Chondrocyte (in vitro differentiated cells): Measurements from ENCODE around the gene TJP2. TPM values are rescaled to one million over a fixed set of nuclear protein-coding genes. Genes with fewer than 3 reads are reported as not detected.

Source experiments
- DNase-seq: peaks from one replicate; pipeline ENCODE4 v3.0.0; 2021; ENCODE audit warnings: mixed read lengths, low spot score
- H3K27ac Mint-ChIP-seq: one replicate; pipeline ENCODE4 v1.8.0; 2021; ENCODE audit warnings: mild to moderate bottlenecking, moderate library complexity, mixed read lengths; ENCODE audit not compliant: unreplicated experiment
- H3K27me3 Mint-ChIP-seq: 2 replicates; pipeline ENCODE4 v1.8.0; 2021; ENCODE audit warnings: low read depth, mixed read lengths
- H3K36me3 Mint-ChIP-seq: 2 replicates; pipeline ENCODE4 v1.8.0; 2021; ENCODE audit warnings: low read depth, mixed read lengths
- H3K4me1 Mint-ChIP-seq: 2 replicates; pipeline ENCODE4 v1.8.0; 2021; ENCODE audit warnings: low read depth, mild to moderate bottlenecking, mixed read lengths
- H3K4me3 Mint-ChIP-seq: one replicate; pipeline ENCODE4 v1.8.0; 2021; ENCODE audit warnings: mild to moderate bottlenecking, moderate library complexity, mixed read lengths; ENCODE audit not compliant: unreplicated experiment
- H3K9me3 Mint-ChIP-seq: 2 replicates; pipeline ENCODE4 v1.8.0; 2021; ENCODE audit warnings: low read depth, mixed read lengths
- CTCF ChIP-seq: fragments of 200-600 bp; sonication (generic); IDR thresholded peaks from 2 replicates; pipeline ENCODE4 v1.5.0; 2021; ENCODE audit warnings: antibody characterized with exemption, mild to moderate bottlenecking, moderate library complexity
- total RNA-seq: library from RNA; stranded (reverse); gene quantifications from 3 replicates; pipeline ENCODE4 v1.2.1, GENCODE V29; 2021

The TJP2 gene
- total RNA-seq, 1 donor from 2014 or later, result 50.6 TPM

GRCh38 chr9:69272212-69272611, 98.1 kb downstream of the TJP2 start:
- Mint-ChIP-seq H3K27ac (no peak overlapping the region), H3K4me3 (no peak overlapping the region), H3K4me1 (peaks cover 10% of the 10 kb centered on the region), H3K36me3 (peaks cover 2% of the 10 kb centered on the region), H3K9me3 (peaks cover 13% of the 10 kb centered on the region), H3K27me3 (peaks cover 13% of the 10 kb centered on the region)
- DNase-seq, result no peak
- no peak for TF ChIP-seq CTCF

GRCh38 chr9:69273161-69273560, 99.1 kb downstream of the TJP2 start:
- Mint-ChIP-seq H3K4me1 (peaks cover 10% of the 10 kb centered on the region), H3K9me3 (peaks cover 13% of the 10 kb centered on the region), H3K36me3 (peaks cover 2% of the 10 kb centered on the region), H3K27ac (no peak overlapping the region), H3K27me3 (peaks cover 17% of the 10 kb centered on the region), H3K4me3 (no peak overlapping the region)
- no peak for DNase-seq
- no peak for TF ChIP-seq CTCF

GRCh38 chr9:69276775-69277174, 102.7 kb downstream of the TJP2 start:
- Mint-ChIP-seq H3K9me3 (peaks cover 8% of the 10 kb centered on the region), H3K27me3 (peaks cover 30% of the 10 kb centered on the region), H3K4me1 (peaks cover 10% of the 10 kb centered on the region), H3K4me3 (no peak overlapping the region), H3K27ac (peak overlapping the region; percentile 29), H3K36me3 (peaks cover 2% of the 10 kb centered on the region)
- DNase-seq, result no peak
- TF ChIP-seq CTCF, result no peak

- Mint-ChIP-seq H3K4me1 (peaks cover 7% of the 10 kb centered on the region), H3K36me3 (peaks cover 3% of the 10 kb centered on the region), H3K4me3 (no peak overlapping the region), H3K27me3 (peaks cover 37% of the 10 kb centered on the region), H3K27ac (no peak overlapping the region), H3K9me3 (peaks cover 8% of the 10 kb centered on the region)
- no peak for DNase-seq
- TF ChIP-seq CTCF, result no peak
Measured at GRCh38 chr9:69279084-69279731, 105.1 kb downstream of the TJP2 start.

- TF ChIP-seq CTCF, result no peak
- Mint-ChIP-seq H3K9me3 (peaks cover 8% of the 10 kb centered on the region), H3K27ac (no peak overlapping the region), H3K4me1 (peaks cover 7% of the 10 kb centered on the region), H3K36me3 (peaks cover 2% of the 10 kb centered on the region), H3K4me3 (no peak overlapping the region), H3K27me3 (peaks cover 40% of the 10 kb centered on the region)
- DNase-seq, result no peak
Measured at GRCh38 chr9:69279733-69280132, 105.7 kb downstream of the TJP2 start.
